GM21360 (cell line): ENCODE results near the gene CCDC177.

ENCODE experiments used
- ATAC-seq: cut with Tn5 transposase; IDR thresholded peaks from one replicate; pipeline ENCODE4 v1.9.1; 2021; ENCODE audit warnings: mild to moderate bottlenecking, moderate library complexity; ENCODE audit not compliant: unreplicated experiment

The CCDC177 gene

DNA sequence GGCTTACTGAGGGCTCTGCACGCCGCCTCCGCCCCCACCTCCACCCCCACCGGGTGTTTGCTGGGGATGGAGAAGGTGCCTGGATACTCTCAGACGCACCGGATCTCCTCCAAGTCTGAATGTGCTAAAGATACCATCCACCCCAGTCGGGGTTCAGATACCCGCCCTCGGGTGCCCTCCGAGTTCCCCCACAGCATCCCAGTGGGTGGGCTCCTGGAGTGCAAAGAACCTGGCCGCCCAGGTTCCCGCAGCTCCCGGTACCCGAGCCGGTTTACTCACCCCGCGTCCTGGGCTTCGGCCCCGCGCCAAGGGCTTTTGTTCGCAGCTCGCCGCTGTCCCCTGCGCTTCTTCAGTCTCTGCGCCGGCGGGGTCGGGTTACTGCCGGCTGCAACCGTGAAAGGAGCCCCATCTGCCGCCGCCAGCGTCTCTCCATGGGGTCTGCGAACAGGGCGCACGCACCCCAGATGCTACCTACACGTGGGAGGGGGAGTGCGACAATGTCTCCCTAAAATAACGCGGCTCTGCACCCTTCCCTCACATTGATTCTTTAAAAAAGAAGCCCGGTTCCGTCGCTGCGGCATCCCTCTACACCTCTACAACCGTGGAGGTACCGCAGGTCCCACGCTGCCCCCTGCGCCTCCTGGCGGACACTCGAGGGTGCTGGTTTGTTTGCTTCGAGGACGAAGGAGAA is at the start of gene CCDC177:
Gene CCDC177 (minus strand): TSS at position 609 of the 691 bp plus-strand sequence. CDS start 1,249 bp downstream, outside the sequence.
- no peak for ATAC-seq

DNA sequence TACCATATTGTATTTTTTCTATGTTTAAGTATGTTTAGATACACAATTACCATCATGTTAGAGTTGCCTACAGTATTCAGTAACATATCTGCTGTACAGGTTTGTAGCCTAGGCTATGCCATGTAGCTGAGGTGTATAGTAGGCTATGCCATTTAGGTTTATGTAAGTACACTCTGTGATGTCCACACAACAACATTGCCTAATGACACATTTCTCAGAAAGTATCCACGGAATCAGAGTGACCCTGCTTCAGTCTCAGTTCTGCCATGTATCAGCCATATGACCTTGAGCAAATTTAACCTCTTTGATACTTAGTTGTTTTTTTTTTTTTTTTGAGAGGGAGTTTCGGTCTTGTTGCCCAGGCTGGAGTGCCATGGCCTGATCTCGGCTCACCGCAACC is 49.5 kb upstream of the CCDC177 start:
- no peak for ATAC-seq

DNA sequence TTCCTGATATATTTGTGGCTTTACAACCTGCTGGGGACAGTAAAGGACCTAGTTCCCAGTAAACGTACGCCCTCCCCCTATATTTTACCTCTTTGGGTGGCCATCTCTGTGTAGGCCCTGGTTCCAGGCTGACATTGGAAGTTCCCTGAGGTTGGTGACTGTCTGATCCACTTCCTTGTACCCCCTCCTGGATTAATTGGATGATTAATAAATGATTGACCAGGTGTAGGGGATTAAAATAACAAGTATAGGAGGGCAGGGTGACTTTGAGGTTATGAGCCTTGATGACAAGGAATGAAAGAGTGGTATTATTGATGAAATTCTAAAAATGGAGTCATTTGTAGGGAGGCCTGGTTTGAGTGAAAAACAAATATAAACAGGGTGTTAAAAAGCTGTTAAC is 46.3 kb upstream of the CCDC177 start:
- no peak for ATAC-seq

DNA sequence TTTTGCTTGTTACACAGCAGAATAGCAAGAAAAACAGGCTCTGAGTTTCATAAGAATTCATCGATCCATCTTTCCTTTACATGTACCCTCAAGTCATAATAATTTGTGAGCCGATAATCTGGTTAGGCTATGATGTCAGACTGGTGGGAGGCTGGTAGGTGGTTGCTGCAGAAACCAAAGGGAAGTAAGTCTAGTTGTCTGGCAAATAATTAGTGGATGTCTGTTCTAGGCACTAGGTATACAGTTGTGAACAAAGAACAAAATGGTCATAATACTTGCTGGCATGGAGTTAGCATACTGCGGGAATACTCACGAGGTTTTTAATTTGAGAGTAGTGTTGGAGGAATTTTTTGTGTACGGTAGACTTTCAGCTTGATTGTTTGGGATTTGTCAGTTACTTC is 45.5 kb upstream of the CCDC177 start:
- ATAC-seq, result no peak

DNA sequence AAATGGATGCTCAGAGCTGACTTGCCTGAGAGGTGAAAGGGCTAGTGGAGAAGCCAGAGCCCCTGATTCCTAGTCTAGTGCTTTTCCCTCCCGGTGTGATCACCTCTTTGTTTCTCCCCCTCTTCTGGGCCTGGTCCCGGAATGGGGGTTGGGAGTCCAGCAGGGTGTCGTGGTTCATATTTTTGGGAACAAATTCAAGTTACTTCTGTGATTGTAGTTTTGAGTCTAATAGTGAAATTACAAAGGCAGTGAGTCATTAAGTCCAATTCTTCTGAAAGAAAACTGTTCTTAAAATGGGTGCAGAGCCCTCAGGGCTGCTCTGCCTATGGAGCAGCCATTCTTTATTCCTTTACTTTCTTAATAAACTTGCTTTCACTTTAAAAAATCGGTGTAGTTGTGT is 44.3 kb upstream of the CCDC177 start:
- no peak for ATAC-seq

DNA sequence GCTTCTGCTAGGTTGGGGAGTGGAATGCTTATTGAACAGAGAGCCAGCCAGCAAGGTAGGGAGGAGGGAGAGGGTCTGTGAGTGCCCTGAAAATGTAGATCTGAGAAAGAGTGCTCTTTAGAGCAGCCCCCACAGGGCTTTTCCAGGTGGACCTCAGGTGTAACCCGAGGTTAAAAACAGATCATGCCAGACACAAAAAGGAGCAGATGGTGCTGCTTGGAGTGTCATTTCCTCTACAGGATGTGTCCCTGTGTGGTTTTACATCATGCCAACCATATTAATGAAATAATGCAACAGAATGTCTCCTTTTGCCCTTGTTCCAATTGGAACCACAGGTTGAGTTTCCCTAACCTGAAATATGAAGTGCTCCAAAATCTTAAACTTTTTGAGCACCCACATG is 43.1 kb upstream of the CCDC177 start:
- no peak for ATAC-seq

DNA sequence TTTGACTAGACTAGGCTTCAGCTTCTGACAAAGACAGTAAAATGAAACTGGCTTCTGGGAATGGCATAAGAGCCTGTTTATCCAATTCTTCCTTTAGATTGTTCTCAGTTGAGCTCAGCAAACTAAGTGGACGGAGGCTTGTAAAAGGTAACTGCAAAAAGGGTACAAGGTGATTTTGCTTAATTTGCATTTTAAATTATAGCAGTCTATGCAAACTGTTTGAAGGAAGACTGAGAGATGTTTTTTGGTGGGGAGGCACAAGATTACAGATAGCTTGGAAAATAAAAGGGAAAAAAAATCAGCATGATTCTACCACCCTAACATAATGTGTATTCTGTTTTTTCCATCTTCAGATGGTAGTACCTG is 41.7 kb upstream of the CCDC177 start:
- no peak for ATAC-seq

DNA sequence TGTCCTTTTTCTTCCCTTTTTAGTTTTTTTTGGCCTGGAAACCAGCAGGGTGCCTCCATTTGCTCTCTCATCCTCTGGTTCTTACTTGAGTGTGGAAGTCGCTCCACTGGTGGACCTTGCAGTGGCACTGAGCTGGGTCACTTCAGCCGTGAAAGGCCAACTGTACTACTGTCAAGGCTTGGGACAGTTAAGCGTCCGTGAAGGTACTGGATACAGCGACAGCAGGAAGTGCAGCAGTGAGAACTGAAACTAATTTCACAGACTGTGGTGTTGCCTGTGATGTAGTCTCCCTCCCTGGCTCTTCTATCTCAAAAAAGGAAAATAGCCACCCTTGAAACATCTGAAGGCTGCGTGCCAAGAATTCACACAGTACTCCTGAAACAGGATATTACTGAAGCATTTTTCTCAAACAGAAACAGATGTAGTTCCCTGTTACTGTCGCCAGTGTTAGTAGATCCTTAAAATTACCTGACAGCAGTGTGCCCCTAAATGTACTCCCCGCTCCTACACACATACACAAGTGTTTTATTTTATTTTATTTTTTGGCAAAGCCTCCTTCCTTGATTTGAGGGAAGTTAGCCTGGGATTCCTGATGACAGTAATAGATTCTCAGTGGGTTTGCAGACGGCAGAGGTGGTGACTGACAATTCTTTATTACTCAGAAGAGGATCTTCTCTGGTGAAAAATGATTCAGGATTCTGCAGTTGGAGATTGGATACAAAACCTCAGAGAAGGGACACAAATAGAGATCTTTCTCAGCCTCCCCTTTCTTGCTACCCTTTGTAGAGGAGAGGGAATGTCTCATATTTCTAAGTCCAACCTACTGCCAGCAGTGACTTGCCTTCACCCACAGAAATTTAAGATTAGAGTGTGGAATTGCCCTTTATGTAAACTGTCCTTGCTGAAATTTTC is 41.1 kb upstream of the CCDC177 start:
- ATAC-seq, result peak; percentile 41

DNA sequence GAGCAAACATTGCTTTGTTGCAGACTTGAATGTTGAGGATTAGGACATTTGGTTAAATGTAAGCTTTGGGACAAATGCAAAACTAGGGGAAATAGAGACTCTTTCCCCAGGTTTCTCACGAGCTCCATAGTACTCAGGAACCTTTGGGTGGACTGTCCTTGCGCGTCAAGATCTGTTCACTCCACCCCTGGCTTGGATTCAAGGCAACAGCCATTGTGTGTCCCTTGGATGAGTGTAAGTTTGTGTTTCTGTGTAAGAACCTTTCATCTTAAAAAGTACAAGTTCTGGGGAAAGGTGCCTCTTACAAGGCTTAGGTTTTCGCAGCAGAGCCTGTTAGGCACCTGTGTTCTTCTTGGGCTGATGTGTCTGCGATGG is 40.4 kb upstream of the CCDC177 start:
- peak; percentile 1 for ATAC-seq

DNA sequence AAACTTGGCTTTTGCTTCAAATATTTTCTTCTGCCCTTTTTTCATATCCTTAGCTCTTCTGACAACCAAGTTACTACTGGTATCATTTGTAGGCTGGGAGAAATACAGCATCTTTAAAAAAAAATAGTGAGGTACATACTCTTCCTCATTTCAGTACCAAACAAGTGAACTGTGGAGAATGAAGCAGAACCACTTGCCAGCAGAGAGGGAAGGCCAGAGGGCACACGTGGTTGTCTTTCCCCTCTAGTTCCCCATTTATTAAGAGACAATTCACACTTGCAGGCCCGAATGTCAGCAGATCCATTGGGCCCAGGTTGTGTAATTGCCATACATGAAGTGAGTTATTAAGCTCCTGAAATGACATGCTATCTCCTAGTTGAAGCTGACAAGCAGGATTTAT is 39.9 kb upstream of the CCDC177 start:
- ATAC-seq, result no peak

DNA sequence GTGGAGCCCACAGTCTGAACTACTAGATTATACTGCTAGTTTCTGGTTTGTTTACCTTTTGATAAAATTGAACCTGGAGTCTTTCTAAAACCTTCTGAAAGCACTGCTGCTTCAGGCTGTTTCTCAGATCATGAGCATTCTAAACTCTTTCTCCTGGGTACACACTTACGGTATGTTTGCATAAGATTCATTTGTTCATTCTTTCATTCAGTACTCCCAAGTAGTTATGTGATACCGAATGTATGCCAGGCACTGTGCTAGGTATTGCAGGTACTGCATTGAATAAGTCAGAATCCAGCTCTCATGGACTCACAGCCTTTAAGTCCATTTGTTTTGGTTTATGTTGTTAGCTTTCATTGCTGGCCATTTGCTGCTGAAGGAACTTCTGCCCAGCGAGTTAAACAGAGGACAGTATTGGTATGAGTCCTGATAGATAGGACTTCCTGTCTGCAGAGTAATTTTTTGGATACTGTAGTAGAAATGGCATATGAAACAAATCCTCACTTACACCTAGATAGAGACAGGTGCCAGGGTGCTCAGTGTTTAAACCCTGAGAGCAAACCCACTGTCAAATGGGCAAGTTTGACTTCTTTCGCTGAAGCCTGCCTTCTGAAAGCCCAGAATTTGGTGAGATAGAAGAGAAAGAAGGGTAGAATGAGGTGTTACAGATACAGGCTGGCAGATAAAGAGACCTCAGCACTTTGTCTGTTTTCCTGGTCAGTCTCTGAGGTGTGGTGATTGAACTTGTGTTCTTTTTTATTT is 38.8 kb upstream of the CCDC177 start:
- ATAC-seq, result no peak

DNA sequence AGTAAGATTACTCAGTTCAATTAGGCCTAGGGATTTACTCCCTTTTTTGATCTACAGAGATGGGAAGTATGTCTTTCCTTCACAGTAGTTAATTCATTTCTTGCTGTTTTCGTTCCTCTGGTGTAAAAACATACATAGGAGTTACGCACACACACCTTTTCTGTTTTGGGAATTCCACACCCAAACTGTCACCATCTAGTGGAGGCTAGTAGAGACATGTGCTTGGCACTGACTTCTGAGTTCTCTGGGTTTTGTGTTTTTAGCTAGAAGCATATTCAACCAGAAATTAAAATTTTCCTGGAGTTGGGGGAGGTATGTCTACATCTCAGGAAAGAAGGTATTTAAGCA is 38.1 kb upstream of the CCDC177 start:
- no peak for ATAC-seq

DNA sequence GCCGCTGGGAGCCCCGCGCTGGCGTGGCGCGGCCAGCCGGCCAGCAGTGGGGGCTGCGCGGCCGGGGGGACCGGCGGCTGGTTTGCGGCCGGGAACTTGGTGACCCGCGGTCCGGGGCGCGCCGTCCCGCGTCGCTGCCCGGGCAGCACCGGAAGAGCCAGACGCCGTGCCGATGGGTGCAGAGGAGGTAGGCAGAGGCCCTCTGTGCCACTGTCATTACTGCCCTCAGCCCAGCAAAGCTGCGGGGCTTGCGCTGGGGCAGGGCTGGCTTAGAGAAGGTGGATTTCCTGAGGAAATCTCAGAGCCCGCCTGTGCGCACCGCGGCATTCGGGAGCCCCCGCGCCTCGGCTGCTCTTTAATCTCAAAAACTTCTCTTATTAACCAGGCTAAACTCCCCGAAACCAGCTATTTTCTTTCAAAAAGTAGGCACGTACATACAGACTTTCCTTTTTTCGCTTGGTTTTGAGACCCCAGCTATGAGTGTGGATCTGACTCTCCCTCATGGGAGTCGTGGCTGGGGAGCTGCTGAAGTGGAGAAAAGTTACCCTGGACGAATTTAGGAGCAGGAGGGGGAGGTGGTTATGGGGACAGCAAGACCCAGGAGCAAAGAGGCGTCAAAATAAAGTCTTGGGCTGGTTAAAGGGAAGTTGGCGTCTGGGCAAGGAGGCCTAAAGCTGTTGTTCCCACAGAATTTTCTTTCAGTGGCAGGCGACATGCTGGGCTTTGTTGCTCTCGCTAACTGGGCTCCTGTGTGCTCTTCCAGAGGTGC is 37.5 kb upstream of the CCDC177 start:
- peak; percentile 11 for ATAC-seq

DNA sequence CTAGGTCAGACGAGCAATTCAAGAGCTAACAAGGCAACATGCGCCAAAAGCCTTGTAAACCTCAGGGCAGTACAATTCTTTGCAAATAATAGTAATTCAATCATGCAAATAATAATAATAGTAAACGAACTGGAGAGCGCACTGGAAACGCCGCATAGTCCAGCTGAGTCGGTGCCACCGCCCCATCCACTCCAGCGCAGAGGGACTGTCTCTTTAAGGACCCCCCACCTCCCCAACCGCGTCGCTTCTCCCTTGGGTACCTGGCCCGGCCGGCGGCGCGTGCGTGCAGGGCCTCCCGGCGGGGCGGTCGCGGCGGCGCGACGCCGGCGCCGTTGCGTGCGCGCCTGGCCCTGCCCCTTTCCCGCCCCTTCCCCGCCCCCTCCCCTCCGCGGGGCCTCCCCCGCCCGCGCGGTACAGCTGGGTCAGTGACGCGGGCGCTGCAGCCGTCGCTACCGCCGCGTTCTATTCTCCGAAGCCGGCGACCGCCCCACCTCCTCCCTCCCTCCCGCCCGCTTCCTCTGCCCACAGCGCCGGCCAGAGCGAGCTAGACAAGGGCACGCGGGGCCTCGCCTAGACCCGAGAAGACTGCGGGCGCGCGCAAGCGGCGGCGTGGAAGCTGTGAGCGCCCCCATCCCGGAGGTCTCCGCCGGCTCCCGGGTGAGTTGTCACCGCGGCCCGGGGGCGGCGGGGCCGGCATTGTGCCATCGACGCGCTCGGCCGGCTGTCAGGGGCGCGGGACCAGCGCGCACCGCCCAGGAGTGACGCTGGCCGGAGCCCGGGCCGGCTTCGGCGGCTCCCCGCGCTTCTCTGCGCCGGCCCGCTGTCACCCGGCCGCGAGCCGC is 36.7 kb upstream of the CCDC177 start, which contains the start of gene SUSD6:
Gene SUSD6 (plus strand): TSS at position 425 of the 842 bp plus-strand sequence. CDS start 46,997 bp downstream, outside the sequence.
- ATAC-seq, result peak; percentile 46

DNA sequence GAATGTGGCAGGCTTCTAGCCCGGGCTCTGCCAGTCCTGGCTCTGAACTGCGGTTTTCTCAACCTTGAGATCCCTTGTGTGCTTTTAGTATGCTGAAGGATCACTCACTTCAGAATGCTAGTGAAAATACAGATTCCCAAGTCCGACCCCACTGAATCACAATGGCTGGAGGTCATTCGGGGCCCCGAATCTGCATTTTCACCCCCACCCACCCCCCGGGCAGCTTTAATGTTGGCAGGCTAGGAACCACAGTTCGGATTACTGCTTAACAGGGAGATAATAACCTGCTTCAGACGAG is 36.2 kb upstream of the CCDC177 start:
- ATAC-seq, result no peak

DNA sequence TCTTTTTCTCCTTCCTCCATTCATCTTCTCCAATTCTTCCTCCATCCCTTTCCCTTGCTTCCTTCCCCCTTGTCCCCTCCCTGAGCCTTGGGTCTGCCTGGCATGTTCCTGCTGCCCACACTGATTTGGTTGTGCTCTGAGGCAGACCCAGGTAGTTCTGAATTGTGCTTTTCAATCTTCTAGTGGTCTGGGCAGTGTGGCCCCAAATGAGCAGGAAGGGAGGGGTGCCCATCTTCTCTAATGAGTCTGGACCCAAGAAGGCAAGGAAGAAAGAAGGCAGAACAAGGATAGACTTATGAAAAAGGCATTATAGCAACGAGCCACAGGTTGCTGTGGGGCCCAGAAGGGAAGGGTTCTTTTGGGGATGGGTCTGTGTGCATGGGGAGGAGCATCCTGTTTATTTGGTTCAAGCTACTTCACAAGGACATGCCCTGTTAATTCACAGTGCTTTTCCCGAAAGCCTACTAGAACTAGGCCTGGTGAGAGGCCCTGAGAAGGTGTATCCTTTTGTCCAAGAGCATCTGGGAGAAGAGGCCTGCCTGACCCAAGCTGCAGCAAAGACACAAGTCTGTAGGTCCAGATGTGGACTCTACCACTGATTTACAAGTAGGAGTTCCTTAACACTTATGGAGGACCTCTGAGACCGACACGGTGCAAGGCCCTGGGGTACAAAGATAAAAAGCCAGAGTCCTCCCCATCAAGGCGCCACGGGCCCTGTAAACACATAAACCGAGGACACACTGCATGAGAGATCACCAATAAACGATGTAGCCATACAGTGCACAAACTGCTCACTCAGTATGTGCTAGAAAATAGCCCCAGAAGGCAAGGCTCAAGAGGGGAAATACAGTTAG is 35.6 kb upstream of the CCDC177 start:
- ATAC-seq, result no peak

DNA sequence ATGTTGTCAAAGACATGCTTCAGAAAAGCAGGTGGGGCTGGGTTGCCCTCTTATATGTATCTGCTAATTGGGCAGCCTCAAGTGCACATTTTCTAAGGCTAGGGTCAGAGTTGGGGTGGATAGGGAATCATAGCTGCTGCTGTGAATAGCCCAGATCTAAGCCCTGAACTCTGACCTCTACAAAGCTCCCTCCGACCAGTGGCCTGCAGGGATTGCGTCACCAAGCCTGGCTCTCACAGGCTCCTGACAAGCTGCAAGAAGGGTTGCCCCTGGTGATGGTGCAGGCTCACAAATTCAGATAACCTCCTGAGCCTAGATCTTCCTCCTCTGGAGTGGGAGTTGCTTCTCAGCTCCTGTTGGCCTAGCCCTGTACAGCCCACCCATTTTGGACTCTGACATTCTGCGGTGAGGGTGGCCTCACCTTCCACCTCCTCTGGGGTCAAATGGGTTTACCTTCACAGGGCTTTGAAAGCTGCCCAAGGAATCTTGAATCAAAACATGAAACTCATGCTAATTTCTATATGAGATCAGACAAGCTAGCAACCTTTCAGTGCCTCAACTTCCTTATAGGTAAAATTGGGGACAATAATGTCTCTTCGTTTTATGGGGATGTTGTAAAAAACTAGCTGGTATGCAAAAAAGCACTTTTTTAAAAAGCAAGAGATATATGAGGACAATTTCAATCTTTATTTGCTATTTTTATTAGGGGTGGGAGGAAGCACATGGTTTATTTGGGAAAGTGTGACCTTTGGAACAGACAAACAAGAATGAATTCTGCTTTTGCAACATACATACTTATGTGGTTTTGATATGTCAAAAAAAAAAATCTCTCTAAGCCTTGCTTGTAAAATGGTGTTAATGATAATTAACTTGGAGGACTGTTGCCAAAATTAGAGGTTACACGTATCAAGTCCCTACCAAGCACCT is 31.9 kb upstream of the CCDC177 start:
- no peak for ATAC-seq

DNA sequence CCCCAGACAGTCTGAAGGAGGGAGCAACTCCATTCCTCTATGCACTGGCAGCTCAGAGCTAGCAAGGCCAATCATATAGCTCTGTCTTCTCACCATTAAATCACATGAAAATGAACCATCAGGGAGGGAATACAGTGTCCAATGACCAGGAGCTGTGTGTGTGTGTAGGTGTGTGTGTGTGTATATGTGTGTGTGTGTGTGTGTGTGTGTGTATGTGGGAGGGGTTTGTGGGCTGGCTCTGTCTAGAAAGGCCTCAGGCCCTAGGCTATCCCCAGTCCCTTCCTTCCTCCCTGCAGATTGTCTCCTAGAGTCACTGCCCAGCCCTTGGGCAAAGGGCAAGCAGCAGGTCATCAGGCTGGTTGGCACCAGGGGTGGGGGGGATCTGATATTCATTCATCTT is 31.1 kb upstream of the CCDC177 start:
- ATAC-seq, result no peak
